8988T (cell line): ENCODE measurements around the gene CLCA4.
"Not testable (repeated sequence)": the region's sequence is repeated elsewhere in the genome, so short reads cannot be mapped to it uniquely, and the experiment has no call there.

ENCODE experiments used
- DNase-seq: peaks from one replicate; pipeline ENCODE4 v3.0.0; 2011

Gene CLCA4, protein sequence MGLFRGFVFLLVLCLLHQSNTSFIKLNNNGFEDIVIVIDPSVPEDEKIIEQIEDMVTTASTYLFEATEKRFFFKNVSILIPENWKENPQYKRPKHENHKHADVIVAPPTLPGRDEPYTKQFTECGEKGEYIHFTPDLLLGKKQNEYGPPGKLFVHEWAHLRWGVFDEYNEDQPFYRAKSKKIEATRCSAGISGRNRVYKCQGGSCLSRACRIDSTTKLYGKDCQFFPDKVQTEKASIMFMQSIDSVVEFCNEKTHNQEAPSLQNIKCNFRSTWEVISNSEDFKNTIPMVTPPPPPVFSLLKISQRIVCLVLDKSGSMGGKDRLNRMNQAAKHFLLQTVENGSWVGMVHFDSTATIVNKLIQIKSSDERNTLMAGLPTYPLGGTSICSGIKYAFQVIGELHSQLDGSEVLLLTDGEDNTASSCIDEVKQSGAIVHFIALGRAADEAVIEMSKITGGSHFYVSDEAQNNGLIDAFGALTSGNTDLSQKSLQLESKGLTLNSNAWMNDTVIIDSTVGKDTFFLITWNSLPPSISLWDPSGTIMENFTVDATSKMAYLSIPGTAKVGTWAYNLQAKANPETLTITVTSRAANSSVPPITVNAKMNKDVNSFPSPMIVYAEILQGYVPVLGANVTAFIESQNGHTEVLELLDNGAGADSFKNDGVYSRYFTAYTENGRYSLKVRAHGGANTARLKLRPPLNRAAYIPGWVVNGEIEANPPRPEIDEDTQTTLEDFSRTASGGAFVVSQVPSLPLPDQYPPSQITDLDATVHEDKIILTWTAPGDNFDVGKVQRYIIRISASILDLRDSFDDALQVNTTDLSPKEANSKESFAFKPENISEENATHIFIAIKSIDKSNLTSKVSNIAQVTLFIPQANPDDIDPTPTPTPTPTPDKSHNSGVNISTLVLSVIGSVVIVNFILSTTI

DNA sequence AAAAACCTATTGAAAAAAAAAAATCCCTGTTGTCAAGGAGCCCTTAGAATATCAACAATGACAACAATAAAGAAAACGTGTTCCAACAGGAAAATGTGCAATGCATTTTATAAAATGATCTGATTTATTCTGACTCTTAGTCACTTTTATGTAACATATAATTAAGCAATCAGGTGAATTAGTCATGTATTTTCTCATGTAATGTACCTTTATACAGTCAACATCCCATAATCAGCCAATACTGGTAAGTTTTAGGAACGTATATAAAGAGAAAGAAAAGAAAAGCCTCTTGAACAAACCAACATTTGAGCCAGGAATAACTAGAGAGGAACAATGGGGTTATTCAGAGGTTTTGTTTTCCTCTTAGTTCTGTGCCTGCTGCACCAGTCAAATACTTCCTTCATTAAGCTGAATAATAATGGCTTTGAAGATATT, at the start of gene CLCA4:
Gene CLCA4 (plus strand): TSS at position 292 of the 435 bp plus-strand sequence. CDS start 42 bp downstream, at position 334.
- DNase-seq = no peak

DNA sequence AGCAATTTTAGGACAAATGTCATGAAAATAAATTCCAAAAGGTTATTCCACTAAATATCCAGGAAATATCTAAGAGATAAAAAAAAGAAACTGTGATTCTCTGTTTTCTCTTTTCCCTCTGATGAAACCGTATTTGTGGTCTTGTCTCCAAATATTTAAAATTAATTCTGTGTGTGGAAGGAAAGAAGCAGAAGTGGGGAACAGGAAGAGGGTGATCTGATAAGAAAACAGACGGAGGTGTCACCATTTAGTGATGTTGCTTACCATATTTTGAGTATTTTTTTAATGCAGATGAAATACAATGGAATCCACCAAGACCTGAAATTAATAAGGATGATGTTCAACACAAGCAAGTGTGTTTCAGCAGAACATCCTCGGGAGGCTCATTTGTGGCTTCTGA, 48.6 kb upstream of the CLCA4 start:
- DNase-seq = no peak

DNA sequence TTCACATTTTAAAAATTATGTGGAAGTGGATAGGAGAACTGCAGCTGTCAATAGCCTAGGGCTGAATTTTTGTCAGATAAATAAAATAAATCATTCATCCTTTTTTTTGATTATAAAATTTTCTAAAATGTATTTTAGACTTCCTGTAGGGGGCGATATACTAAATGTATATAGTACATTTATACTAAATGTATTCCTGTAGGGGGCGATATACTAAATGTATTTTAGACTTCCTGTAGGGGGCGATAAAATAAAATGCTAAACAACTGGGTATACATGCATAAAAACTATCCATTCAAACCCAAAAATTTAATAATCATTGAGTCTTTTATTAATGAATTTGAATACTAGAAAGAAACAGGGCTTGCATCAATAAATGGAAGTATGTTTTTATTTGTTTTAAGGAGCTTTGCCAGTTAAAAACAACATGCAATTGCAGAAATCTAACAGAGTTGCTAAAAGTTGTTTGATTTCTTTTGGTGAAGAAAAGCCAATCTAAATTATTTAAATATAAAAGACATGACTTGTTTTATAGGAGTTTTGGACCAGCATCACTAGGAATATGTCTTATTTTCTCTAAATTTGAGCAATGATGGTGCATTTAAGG, 46.8 kb upstream of the CLCA4 start:
- no peak for DNase-seq

DNA sequence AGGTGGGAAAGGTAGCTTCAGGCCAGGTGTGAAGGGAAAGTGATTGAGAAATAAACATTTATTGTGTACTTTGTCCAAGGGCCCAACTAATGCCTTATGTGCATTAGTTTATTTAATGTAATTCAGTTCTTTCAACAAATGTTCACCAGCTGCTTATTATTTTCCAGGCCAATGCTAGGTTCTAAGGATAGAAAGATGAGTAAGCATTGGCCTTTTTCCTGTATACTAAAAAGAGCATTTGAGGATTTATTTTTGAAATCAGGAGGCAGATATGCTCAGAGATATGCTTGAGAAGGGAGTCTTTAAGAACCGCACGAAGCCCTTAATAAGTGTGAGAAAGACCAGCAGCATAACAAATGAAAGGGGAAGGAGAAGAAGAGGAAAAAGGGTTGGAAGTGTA, 46.2 kb upstream of the CLCA4 start:
- DNase-seq = no peak

DNA sequence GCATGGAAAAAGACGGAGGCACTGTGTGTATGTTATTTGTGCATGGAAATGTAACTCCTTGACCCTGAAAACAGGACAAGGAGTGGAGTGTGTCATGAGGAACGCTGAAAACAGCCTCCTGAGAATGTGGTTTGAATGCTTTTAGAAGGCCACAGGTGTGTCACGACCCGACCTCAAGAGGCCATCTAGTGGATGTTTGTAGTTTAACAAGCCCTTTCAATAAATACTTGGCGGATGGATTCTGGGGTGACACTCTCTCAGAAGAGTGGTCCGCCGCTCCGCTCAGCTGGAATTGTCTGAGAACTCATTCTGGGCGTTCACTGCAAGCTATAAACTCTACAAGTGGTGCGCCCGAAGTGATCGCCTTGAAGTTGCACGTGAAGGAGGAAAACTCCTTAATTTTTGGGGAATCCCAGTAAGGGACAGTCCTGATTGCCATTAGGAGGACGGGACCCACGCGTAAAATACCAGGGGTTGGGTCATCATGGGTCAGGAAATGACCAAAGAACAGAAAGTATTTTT, 44.7 kb upstream of the CLCA4 start:
- not testable (repeated sequence) for DNase-seq

DNA sequence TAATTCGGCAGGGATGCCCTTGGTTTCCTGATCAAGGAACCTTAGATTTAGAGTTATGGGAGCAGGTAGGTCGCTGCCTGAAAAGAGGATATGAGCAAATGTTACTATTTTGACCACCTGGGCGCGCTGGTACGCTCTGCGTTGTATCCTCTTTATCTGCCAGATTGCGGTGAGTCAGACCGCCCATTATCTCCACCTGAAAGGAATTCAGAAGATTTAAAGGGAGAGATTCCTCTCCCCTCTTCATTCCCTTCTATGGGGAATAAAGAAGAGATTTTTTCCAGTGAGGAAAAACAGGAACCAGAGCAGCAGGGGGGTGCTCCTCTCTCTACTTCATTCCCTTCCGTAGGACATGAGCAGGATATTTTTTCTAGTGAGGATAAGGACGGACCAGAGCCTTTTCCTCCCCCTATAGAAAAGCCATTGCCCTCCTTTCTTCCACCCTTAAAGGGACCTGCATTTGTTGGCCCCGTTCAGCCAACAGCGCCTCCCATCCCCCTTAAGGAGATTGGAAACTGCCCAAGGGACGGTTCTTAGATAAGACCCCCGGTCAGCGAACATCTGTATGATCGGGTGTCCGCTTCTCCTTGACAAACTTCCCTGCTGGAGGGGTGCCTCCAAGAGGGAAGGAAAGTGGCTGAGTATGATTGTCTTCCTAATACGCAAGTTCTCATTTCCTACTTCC, 44.0 kb upstream of the CLCA4 start:
- DNase-seq = no peak

DNA sequence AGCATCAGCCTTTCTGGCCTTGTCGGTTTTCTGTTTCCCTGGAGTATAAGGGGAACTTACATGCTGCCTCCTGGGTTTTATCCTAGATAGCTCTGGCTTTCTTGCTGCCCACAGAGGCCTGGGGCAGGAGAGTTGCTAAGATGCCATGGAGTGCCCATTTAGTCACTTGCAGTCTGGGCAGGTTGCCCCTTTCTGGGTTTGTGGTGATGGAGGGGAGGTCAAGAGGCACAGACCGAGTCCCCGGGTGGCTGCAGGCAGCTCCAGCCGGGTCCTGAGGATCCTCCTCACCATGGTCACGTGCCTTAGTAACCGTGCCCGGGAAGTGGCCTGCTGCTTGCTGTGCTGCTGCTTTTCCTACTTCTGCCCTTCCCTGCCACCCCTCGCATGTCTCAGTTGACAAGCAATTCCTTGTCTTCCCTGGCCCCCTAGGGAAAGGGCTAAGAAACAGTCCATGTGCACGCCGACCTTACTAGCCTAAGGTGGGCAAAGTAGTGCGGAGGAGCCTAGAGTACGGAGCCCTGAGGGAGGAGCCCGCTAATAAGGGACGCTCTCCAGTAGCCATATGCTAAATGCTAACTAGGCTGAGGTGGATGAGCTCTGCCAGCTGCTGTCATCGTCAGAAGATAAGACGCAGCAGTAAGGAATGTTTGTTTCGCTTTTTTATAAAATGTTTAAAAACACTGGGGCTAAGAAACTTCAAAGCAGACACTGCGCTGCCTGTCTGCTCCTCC, 43.3 kb upstream of the CLCA4 start:
- DNase-seq = no peak

DNA sequence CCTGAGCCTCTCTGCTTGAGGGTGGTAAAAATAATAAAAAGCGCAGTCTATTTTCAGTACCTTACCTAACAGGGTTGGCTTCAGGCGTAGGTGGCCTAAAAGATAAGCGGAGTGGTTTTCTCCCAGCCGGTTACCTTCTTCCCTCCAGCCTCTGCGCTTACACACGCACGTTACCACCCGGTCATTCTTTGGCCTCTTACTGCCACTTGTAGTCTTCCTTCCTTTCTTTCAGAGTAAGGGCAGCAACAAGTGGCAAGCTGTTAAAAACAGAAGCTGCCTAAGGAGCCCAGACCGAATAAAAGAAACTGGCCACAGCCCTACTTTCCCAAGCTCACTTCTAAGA, 42.8 kb upstream of the CLCA4 start:
- no peak for DNase-seq

DNA sequence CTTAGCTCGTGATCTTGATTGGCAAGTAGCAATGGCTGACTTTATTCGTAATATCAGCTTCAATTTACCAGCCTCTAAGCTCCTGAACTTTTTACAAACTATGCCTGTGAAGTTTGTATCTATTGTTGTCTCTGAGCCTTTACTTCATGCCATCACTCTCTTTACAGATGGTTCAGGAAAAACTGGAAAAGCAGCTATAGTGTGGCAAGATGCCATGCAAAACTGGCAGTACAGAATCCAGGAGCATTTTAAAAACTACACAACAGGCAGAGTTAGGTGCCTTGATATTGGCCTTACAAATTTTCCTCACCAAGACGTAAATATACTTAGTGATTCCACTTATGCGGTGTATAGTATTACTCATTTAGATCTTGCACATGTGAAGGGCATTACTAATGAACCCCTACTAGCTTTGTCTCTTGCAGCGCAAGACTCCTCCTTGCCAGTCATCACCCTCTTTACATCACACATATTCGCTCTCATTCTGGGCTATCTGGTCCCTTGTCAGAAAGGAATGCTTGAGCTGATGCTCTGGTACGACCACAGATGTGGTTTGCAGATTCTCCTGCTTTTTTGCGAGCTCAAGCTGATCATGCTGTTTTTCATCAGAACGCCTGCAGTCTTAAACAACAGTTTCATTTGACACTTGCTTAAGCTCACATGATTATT, 41.8 kb upstream of the CLCA4 start:
- DNase-seq = no peak

DNA sequence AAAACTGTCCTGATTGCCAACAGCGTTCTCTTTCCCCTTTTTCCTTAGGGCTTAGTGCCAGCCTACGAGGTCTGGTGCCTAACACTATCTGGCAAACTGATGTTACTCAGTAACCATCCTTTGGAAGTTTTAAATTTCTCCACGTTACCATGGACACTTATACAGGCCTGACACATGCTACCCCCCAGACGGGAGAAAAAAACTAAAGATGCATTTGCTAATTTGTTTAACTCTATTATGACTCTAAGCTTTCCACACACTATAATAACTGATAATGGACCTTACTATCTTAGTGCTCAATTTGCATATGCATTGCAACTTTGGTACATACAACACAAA, 41.3 kb upstream of the CLCA4 start:
- DNase-seq = no peak

DNA sequence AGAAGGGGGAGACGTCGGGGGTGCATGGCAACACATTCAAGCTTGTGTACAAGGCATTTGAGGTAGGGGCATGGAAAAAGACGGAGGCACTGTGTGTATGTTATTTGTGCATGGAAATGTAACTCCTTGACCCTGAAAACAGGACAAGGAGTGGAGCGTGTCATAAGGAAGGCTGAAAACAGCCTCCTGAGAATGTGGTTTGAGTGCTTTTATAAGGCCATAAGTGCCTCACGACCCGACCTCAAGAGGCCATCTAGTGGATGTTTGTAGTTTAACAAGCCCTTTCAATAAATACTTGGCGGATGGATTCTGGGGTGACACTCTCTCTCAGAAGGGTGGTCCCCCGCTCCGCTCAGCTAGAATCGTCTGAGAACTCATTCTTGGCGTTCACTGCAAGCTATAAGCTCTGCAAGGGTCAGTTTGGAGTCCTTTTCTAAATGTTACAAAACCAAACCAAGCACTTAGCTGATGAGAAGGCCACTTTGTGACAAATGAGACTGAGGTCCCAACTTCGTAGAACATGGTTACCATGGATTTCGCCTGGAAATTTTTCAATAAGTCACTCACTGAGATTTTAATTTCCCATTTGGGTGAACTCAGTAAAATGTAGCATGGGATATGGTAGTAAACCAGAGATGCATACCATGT, 38.8 kb upstream of the CLCA4 start:
- no peak for DNase-seq

DNA sequence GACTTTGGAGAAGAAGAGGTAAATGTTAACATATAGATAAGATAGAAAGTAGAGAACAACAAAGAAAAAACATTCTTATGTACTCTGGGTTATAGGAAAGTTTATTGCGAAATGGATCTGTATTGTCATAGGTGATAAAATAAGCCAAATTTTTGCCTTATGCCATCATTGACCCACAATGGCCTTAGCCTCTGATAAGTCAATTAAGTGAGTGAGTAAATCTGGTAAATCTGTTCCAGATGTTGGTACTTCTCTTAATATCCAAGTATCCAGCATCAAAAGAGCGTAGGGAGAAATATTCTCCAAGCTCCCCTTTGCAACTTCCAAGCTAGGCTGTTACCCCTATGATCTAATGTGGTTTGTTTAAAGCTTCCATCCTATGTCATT, 38.3 kb upstream of the CLCA4 start:
- DNase-seq = no peak

DNA sequence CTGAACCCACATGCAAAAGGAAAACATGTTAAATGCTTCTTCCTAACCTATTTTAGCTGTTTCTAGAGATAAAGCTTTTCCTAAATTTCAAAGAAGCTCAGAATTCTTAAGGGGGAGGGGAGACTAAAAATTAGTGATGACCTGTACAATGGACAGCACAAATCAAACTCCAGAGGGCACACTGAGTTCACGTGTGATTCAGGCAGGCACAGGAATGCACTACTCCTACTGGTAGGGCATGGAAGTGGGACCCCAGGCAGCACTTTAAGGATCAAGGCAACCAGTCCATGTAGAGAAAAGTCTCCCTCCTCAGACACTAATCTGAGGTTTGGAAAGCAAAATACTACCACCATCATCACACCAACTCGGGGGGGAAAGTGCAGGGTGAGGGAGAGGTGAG, 31.3 kb upstream of the CLCA4 start:
- peak; percentile 12 for DNase-seq

DNA sequence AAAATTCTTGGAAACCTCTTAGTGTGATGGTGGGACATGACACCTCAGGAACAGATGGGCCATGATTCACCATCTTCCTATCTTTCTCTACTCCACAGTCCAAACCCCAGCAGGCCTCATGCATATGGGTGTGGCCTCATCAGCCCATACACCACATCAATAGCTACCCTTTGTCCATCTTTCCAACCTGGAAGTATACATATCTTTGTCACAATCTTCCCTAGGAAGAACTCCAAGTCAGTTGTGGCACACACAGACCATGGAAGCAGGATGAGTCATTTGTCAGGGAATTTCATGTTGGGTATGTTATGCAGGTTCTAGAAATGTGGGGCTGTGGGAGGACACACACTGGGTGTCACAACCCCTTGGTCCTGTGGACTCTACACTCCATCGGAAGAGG, 30.5 kb upstream of the CLCA4 start:
- no peak for DNase-seq

DNA sequence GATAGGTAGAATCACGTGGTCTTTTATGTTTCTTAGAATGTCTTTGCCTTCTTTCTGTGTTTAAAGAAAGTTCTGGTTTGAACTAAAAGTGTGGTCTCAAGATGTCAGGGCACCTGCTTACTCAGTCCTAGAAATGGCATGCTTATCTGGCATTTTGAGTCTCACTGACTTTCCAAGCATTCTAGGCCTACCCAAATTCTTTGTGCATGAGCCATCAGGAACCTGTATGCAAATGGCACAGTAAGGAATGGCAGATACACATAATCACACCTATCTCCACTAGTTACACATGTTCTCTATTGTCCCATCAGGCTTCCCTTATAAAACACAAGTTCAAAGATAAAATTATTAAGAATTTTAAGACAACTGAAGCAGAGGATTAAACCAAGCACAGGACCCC, 29.5 kb upstream of the CLCA4 start:
- no peak for DNase-seq

DNA sequence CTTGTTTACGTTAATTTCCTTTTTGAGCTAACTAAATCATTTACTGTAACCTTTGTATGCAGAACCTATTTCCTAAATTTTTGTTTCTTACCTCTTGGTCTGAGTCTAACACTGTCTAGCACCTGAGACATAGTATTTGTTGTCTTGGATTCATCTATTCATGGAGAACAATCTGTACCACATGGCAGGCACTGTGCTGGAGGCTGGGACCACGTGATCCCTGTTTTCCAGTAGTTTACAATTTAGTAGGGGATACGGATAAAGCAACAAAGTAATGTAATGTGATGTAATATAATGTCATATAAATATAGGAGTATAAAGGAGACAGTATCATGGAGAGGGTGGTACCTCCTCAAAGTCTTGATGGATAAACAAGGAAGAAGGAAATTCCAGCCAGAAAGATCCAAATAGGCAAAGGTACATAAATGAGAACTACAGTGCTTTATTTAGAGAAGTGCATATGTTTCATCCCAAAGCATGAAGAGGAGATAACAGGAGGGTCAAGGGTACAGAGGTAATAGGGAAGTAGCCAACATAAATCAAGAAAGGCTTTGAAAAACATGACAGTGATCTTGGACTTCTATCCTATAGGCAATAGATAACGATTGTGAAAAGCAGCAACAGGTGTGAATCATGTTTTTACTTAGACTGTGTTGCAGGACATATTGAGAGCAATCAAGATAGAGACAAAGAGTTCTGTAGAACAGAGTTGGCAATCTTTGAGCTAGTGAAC, 25.9 kb upstream of the CLCA4 start:
- no peak for DNase-seq

DNA sequence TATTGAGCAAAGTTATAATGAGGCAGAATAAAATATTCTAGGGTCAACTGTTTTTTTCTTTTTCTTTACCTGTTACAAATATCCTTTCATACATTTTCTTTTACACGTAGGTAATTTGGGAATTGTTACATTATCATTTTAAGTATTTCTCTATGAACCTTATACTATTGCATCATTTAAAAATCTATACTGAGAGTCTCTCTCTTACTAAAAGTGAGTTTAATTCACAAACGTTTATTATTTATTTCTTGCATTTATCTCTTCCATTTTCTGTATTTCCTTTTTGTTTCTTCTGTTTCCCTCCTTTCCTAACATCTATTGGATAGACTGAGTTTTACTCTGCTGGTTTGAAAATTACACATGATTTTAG, 25.4 kb upstream of the CLCA4 start:
- no peak for DNase-seq

DNA sequence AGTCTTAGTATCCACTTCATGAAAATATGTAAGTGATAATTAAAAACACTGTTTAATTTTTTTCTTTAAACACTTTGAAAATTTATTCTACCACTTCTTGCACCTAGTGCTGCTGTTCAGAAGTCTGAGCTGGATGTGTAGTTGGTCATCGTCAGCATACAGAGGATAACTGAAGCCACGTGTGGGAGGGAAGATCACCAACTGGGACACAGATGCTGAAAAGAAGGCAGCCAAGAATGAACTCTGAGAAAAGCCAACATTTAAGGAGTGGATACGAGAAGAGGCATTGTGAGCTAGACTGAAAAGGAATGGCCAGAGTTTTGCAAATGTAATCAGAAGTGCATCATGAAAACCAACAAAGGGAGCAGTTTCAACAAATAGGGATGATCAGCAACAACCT, 24.6 kb upstream of the CLCA4 start:
- DNase-seq = no peak

DNA sequence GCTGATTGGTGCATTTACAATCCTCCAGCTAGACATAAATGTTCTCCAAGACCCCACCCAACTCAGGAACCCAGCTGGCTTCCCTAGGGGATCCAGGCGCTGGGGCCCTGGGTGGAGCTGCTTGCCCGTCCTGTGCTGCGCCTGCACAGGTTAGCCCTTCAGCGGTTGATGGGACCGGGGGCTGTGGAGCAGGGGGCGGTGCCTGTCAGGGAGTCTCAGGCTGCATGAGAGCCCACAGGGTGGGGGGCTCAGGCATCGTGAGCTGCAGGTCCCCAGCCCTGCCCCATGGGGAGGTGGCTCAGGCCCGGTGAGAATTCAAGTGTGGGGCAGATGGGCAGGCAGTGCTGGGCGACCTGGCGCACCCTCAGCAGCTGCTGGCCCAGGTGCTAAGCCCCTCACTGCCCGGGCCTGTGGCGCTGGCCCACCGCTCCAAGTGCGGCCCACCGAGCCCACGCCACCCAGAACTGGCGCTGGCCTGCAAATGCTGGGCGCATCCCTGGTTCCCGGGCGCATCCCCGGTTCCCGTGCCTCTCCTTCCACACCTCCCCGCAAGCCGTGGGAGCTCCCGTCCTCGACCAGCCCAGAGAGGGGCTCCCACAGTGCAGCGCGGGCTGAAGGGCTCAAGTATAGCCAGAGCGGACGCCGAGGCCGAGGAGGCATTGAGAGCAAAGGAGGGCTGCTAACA, 23.1 kb upstream of the CLCA4 start:
- no peak for DNase-seq

DNA sequence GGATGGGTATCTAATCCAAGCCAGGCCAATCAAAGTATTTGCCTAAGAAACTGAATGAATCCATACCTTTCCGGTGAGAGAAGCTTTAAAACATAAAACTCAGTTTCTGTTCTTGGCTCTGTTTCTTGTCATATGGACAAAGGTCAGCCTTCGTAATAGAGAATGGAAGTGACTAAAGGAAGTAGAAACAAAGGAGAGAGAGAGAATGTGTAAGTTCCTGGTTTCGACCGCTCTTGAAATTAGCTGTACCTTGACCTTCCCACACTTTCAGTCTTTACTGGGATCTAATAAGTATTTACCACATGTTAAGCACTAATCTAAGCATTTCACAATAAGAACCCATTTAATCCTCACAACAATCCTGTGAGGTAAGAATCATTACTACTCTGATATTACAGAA, 19.6 kb upstream of the CLCA4 start:
- no peak for DNase-seq
